DOHH2 (cell line): Measurements from ENCODE around the gene CXXC5.

Experiments
- EZH2phosphoT487 ChIP-seq: fragments of 200-600 bp; sonication (generic); IDR thresholded peaks from 2 replicates; pipeline ENCODE4 v1.6.1; 2017; ENCODE audit warnings: borderline replicate concordance, mild to moderate bottlenecking, antibody characterized with exemption, low read length, moderate library complexity, mixed read lengths
- TF ChIP-seq, protein P1 (sequence below): fragments of 200-600 bp; sonication (generic); IDR thresholded peaks from one replicate; pipeline ENCODE4 v1.5.1; 2014; ENCODE audit warnings: antibody characterized with exemption, mild to moderate bottlenecking, low read depth, low read length; ENCODE audit not compliant: poor library complexity, severe bottlenecking

DNA sequence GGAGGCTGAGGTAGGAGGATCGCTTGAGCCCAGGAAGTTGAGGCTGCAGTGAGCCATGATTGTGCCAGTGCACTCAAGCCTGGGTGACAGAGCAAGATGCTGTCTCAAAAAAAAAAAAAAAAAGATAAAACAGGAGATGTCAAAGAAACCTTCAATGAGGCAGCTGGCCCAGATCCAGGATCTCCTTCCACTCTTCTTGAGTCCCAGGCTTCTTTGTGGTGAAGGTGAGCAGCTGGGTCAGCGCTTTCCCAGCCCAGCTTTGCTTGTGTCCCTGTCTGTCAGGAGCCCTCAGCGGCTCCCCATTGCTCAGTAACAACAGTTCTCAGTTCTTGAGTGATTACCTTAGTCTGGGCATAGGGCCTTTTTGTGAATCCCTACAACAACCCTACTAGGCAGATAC, 78.1 kb downstream of the CXXC5 start:
- TF ChIP-seq, protein P1, sequence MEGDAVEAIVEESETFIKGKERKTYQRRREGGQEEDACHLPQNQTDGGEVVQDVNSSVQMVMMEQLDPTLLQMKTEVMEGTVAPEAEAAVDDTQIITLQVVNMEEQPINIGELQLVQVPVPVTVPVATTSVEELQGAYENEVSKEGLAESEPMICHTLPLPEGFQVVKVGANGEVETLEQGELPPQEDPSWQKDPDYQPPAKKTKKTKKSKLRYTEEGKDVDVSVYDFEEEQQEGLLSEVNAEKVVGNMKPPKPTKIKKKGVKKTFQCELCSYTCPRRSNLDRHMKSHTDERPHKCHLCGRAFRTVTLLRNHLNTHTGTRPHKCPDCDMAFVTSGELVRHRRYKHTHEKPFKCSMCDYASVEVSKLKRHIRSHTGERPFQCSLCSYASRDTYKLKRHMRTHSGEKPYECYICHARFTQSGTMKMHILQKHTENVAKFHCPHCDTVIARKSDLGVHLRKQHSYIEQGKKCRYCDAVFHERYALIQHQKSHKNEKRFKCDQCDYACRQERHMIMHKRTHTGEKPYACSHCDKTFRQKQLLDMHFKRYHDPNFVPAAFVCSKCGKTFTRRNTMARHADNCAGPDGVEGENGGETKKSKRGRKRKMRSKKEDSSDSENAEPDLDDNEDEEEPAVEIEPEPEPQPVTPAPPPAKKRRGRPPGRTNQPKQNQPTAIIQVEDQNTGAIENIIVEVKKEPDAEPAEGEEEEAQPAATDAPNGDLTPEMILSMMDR = no peak
- TF ChIP-seq EZH2phosphoT487 = no peak
